A549 (cell line): ENCODE data around the gene CNIH3. TPM values are rescaled to one million over a fixed set of nuclear protein-coding genes. Genes with fewer than 3 reads are reported as not detected.

Experiments
- ATAC-seq, 2 experiments: fragments of 200-7000 bp in 1 of 2; fragments of >200 bp in 1 of 2; cut with Nextera tagmentation in 1 of 2; cut with Tn5 transposase in 1 of 2; 3 replicates each; pipeline versions ENCODE4 v1.8.0 to v1.9.1; 2018 to 2020; ENCODE audit warnings: mild to moderate bottlenecking in 1 of 2, moderate library complexity in 1 of 2
- CTCF ChIA-PET: fragments of 300-600 bp; sonication (Branson Sonifier 250); formaldehyde crosslinking; extraction: SDS; loops from one replicate; lab custom pipeline; 2021; ENCODE audit warnings: antibody characterized with exemption, inconsistent platforms; lab: Yijun Ruan, JAX
- POLR2A ChIA-PET: fragments of 350-600 bp; formaldehyde crosslinking; extraction: SDS; loops from one replicate; lab custom pipeline; 2021; ENCODE audit warnings: antibody characterized with exemption, inconsistent platforms; lab: Yijun Ruan, JAX
- DNase-seq, 2 experiments: peaks; one replicate each; pipeline versions ENCODE4 v3.0.0 to v3.0.0-alpha.2; 2011 to 2016; ENCODE audit warnings: low read depth in 1 of 2, low spot score in 1 of 2
- FAIRE-seq: peaks from 2 replicates; lab custom pipeline; 2011; peaks lifted over from hg19 to GRCh38; lab: Jason Lieb, UNC
- H3K27ac ChIP-seq, 2 experiments: fragments of >200 bp; sonication (Bioruptor Twin); formaldehyde crosslinking; 3 replicates each; pipeline ENCODE4 v1.5.1; 2016 to 2017
- H3K4me1 ChIP-seq: fragments of >200 bp; sonication (Bioruptor Twin); formaldehyde crosslinking; 3 replicates; pipeline ENCODE4 v1.6.1; 2016
- H3K4me2 ChIP-seq: fragments of >200 bp; sonication (Bioruptor Twin); formaldehyde crosslinking; 3 replicates; pipeline ENCODE4 v1.6.1; 2016
- H3K4me3 ChIP-seq: fragments of >200 bp; sonication (Bioruptor Twin); formaldehyde crosslinking; 3 replicates; pipeline ENCODE4 v1.5.1; 2016
- H3K9me3 ChIP-seq: fragments of >200 bp; sonication (Bioruptor Twin); formaldehyde crosslinking; 3 replicates; pipeline ENCODE4 v1.6.1; 2016
- CEBPB ChIP-seq, 2 experiments: fragments of >200 bp in 1 of 2; sonication (Bioruptor Twin) in 1 of 2; formaldehyde crosslinking in 1 of 2; IDR thresholded peaks; 2 replicates each; pipeline ENCODE4 v1.6.1; 2012 to 2016
- CTCF ChIP-seq: fragments of >200 bp; sonication (Bioruptor Twin); formaldehyde crosslinking; IDR thresholded peaks from 3 replicates; pipeline ENCODE4 v1.5.1; 2016
- EHF ChIP-seq: fragments of 250-450 bp; sonication (Bioruptor Pico); IDR thresholded peaks from 2 replicates; pipeline ENCODE4 v1.5.0; 2020; ENCODE audit warnings: mild to moderate bottlenecking
- HEYL ChIP-seq: fragments of 250-450 bp; sonication (Bioruptor Pico); IDR thresholded peaks from 2 replicates; pipeline ENCODE4 v1.8.0; 2021; ENCODE audit warnings: mild to moderate bottlenecking, moderate library complexity
- HMGXB4 ChIP-seq: fragments of 250-450 bp; sonication (Bioruptor Pico); IDR thresholded peaks from 2 replicates; pipeline ENCODE4 v1.5.0; 2021; ENCODE audit warnings: mild to moderate bottlenecking, moderate library complexity, borderline replicate concordance
- HOXB5 ChIP-seq: fragments of 250-450 bp; sonication (Bioruptor Pico); IDR thresholded peaks from 2 replicates; pipeline ENCODE4 v1.5.0; 2020; ENCODE audit warnings: mild to moderate bottlenecking, moderate library complexity
- JUN ChIP-seq, 2 experiments: fragments of >200 bp; sonication (Bioruptor Twin); formaldehyde crosslinking; IDR thresholded peaks; 2 replicates in 1 of 2; 3 replicates in 1 of 2; pipeline ENCODE4 v1.6.1; 2016 to 2017
- KDM5A ChIP-seq: fragments of 200-600 bp; sonication (generic); IDR thresholded peaks from 2 replicates; pipeline ENCODE4 v1.6.1; 2016; ENCODE audit warnings: antibody characterized with exemption, mild to moderate bottlenecking
- MAFK ChIP-seq: fragments of 450-650 bp; IDR thresholded peaks from 2 replicates; pipeline ENCODE4 v1.6.1; 2014; ENCODE audit not compliant: partially characterized antibody
- NPAS2 ChIP-seq: fragments of 250-450 bp; sonication (Bioruptor Pico); IDR thresholded peaks from 2 replicates; pipeline ENCODE4 v1.8.0; 2022; ENCODE audit warnings: mild to moderate bottlenecking, moderate library complexity, borderline replicate concordance
- PBX3 ChIP-seq: IDR thresholded peaks from 2 replicates; pipeline ENCODE4 v1.6.1; 2012
- RAD21 ChIP-seq, 2 experiments: fragments of >200 bp in 1 of 2; sonication (Bioruptor Twin) in 1 of 2; formaldehyde crosslinking in 1 of 2; IDR thresholded peaks in 1 of 2; conservative IDR thresholded peaks in 1 of 2; 2 replicates in 1 of 2; 3 replicates in 1 of 2; pipeline ENCODE4 v1.6.1; 2012 to 2018; ENCODE audit warnings: inconsistent platforms in 1 of 2
- RCOR1 ChIP-seq: fragments of 150-350 bp; IDR thresholded peaks from 2 replicates; pipeline ENCODE4 v1.6.1; 2014; ENCODE audit warnings: antibody characterized with exemption, low read length, low read depth
- REST ChIP-seq: fragments of 200-600 bp; sonication (generic); IDR thresholded peaks from 2 replicates; pipeline ENCODE4 v1.6.1; 2016; ENCODE audit warnings: antibody characterized with exemption, mild to moderate bottlenecking, moderate library complexity
- RFX5 ChIP-seq: fragments of 450-650 bp; IDR thresholded peaks from 2 replicates; pipeline ENCODE4 v1.7.1; 2014; ENCODE audit warnings: antibody characterized with exemption, mild to moderate bottlenecking, moderate library complexity
- RNF2 ChIP-seq: fragments of 200-600 bp; sonication (generic); IDR thresholded peaks from 2 replicates; pipeline ENCODE4 v1.6.1; 2016; ENCODE audit warnings: low read depth, mild to moderate bottlenecking, antibody characterized with exemption, moderate library complexity, borderline replicate concordance
- SMC3 ChIP-seq: fragments of >200 bp; sonication (Bioruptor Twin); formaldehyde crosslinking; IDR thresholded peaks from 3 replicates; pipeline ENCODE4 v1.6.1; 2018; ENCODE audit warnings: inconsistent platforms
- SREBF2 ChIP-seq: fragments of 450-650 bp; IDR thresholded peaks from 2 replicates; pipeline ENCODE4 v1.6.1; 2014; ENCODE audit warnings: mild to moderate bottlenecking, moderate library complexity
- TFCP2L1 ChIP-seq: fragments of 250-450 bp; sonication (Bioruptor Pico); IDR thresholded peaks from 2 replicates; pipeline ENCODE4 v1.5.0; 2021; ENCODE audit warnings: mild to moderate bottlenecking
- ZC3H11A ChIP-seq: fragments of 450-650 bp; IDR thresholded peaks from 2 replicates; pipeline ENCODE4 v1.6.1; 2014; ENCODE audit warnings: antibody characterized with exemption, mild to moderate bottlenecking
- WGBS: methylation state at CpG from one replicate; pipeline ENCODE4 v1.1.6; 2017; ENCODE audit errors: missing lambda C conversion rate; 5-methylcytosine and 5-hydroxymethylcytosine counted together
- polyA plus RNA-seq, 4 experiments: library from polyadenylated mRNA; depleted of rRNA in 3 of 4; stranded (reverse); fragments of >200 nt; fragmentation: RNase III in 1 of 4; extraction: RNeasy Plus Mini Kit Qiagen cat#74134 plus additional on column Dnase treatment in 1 of 4; gene quantifications; 2 replicates in 3 of 4; 3 replicates in 1 of 4; pipeline ENCODE4 v1.2.3, GENCODE V29; 2011 to 2017

The CNIH3 gene
- polyA plus RNA-seq, 2 of the 4 experiments (the other 2 are of a cell fraction) = 0.61 to 0.85 TPM

GRCh38 chr1:224644553-224645154 is 28.5 kb downstream of the CNIH3 start:
- H3K4me3 ChIP-seq = no peak overlapping the region

More at GRCh38 chr1:224644553-224645154, 28.5 kb downstream of the CNIH3 start:
- Histone ChIP-seq H3K4me1 (no peaks in the 10 kb centered on the region), H3K4me2 (no peak overlapping the region), H3K27ac (no peak overlapping the region), H3K9me3 (no peaks in the 10 kb centered on the region)
- WGBS = 15% methylated on average over 5 of the region's 5 CpGs
- FAIRE-seq (no peak), DNase-seq (peak; percentile 65 to 67), ATAC-seq (peak; percentile 58 to 89)
- ChIA-PET POLR2A (no interaction called here), CTCF (interaction anchor here (0.6 to 10.3 kb wide), 32 partner anchors 9 to 286 kb away, joined by 3 to 126 read pairs (median 4); no protein-coding TSS in a partner anchor)
- TF ChIP-seq PBX3 (no peak), TFCP2L1 (CRISPR knock-in tag) (no peak), RCOR1 (no peak), HMGXB4 (no peak), RAD21 (conservative IDR thresholded peaks at IDR 0.05 in 1 of 2, IDR thresholded peaks at IDR 0.05 in 1 of 2) (peak; percentile 57 to 65), JUN (IDR thresholded peaks at IDR 0.05) (no peak), CTCF (peak; percentile 76), REST (no peak), EHF (CRISPR knock-in tag) (no peak), SMC3 (peak; percentile 75), KDM5A (no peak), RFX5 (no peak), RNF2 (no peak), HOXB5 (CRISPR knock-in tag) (no peak), HEYL (CRISPR knock-in tag) (no peak), MAFK (no peak), CEBPB (IDR thresholded peaks at IDR 0.05) (no peak), ZC3H11A (no peak), NPAS2 (CRISPR knock-in tag) (no peak), SREBF2 (no peak)
